ENCODE measurements around the gene LDAH.

- TF ChIP-seq CTCF (IDR thresholded peaks at IDR 0.05; ENCODE audit: extremely low read depth in 1 of 2, insufficient read depth in 1 of 2, low read depth in 1 of 2, low read length in 2 of 2) (no peak), FOS (IDR thresholded peaks at IDR 0.05; ENCODE audit: borderline replicate concordance, insufficient read depth, low read length) (no peak), MAX (IDR thresholded peaks at IDR 0.05; ENCODE audit: insufficient read depth, insufficient read length) (no peak), POLR2A (IDR thresholded peaks at IDR 0.05; ENCODE audit: low read depth, low read length) (no peak), EZH2 (IDR thresholded peaks at IDR 0.05; ENCODE audit: borderline replicate concordance, low read depth, low read length, severe bottlenecking) (no peak), POLR2AphosphoS5 (IDR thresholded peaks at IDR 0.05; ENCODE audit: insufficient read depth, low read depth, low read length) (no peak), GATA2 (IDR thresholded peaks at IDR 0.05; ENCODE audit: insufficient read depth, insufficient read length, low read depth, low read length) (no peak)
These were observed 142.0 kb downstream of the LDAH start for GRCh38 chr2:20680744-20681375.

Measured in endothelial cell of umbilical vein (primary cell).